DMS 273 treated with DMSO at 0.1 percent for 48 hours (cell line): ENCODE measurements around the gene TPM1.

Experiments
- DNase-seq: peaks from one replicate; lab custom pipeline; 2025; lab: John Stamatoyannopoulos, UW

The TPM1 gene

GRCh38 chr15:63057468-63058345 is 15.2 kb downstream of the TPM1 start:
- no peak for DNase-seq

- no peak for DNase-seq
Measured at GRCh38 chr15:63059075-63059474, 16.5 kb downstream of the TPM1 start.

DNA sequence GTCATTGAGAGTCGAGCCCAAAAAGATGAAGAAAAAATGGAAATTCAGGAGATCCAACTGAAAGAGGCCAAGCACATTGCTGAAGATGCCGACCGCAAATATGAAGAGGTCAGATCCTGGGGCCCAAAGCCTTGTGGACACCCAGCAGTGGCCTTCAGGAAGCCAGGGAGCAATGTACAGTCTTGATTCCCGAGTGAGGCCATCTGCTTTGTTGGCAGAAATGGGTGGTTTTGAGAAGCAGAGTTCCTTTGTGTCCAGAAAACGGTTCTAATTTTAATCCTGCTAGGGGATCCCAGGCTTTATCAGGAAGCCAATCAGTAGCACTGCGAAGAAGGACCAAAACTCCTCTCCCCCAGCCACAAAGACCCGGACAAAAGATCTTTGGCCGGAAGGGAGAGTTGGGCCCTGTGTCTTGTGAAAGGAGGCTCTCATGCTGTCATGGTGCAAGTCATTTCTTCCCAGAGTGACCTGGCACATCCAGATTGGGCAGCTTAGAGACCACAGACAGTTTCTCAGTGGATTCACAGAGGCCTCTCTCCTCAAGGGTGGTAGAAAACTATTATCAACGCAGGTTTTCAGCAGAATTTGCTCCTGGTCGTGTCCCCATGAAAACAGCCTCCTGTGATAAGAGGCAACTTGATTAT is 17.1 kb downstream of the TPM1 start:
- DNase-seq, result no peak

GRCh38 chr15:63060699-63061098 is 18.2 kb downstream of the TPM1 start:
- no peak for DNase-seq

- peak; percentile 7 for DNase-seq
Measured at GRCh38 chr15:63061975-63062374, 19.4 kb downstream of the TPM1 start.

DNA sequence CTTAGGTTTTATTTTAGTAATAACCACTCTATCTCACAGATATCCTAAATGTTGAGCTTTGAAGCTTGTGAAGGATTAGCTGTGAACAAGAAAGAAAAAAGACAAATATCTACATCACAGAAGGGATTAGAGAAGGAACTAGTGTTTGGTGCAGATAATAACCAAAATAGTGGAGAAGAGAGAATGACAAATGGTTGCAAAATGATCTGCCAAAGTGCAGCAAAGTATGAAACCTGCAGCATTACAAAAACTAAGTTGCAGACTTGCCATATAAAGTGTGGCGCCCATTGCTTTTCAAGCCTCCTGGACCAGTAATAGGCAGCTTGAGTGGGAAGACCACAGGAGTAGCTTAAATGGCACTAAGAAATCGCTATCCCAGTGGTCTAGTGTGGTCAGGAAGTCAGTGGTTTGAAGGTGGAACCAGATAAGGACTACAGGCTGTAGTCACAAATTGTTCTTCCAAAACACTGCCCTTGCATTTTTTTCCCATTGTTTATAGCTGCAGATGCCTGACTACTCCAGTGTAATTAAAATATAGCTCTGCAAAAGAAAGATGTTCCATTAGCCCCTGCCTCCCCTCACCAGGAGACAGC is 20.7 kb downstream of the TPM1 start:
- no peak for DNase-seq

GRCh38 chr15:63063877-63064409 is 21.4 kb downstream of the TPM1 start:
- DNase-seq, result no peak

GRCh38 chr15:63065262-63066221 is 23.0 kb downstream of the TPM1 start:
- no peak for DNase-seq

DNA sequence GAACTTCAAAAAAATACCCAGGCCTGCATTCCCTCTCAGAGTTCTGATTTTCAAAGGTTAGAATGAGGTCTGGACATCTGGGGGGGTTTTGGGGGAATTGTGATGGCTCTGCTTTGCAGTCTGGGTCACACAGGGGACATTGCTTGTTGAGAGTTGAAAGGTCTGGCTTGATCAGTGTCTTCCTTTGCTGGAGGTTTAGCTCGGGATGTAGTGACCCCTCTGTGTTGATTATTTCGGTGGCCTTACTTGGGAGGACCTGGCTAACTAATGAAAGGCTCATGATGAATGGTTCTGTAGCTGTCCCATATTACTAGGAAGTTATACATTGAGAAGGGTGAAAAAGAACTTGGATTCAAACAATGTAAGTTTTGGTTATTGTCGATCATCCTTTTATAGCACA is 23.7 kb downstream of the TPM1 start:
- DNase-seq, result no peak

- DNase-seq, result no peak
Measured at GRCh38 chr15:63067306-63067705, 24.8 kb downstream of the TPM1 start.

GRCh38 chr15:63067976-63068743 is 25.6 kb downstream of the TPM1 start:
- no peak for DNase-seq

DNA sequence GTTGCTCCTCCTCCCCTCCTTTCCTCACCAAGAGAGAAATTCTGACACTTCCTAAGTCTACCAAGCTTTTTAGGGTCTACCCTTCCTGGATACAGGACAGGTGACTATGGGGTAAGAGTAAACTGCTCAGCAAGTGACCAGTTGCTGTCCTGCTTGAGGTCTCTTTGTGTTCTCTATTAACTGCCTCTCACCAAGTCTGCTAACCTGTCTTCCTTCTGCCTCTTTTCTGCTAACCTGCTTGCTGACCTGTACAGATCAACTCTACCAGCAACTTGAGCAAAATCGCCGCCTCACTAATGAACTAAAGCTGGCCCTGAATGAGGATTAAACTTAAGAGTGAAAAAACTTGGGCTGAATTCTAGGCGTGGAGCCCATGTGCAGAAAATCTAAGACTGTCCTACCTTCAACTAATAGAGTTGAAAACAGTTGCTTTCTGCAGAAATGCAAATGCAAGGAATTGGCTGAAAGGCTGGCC is 27.1 kb downstream of the TPM1 start:
- DNase-seq, result no peak

DNA sequence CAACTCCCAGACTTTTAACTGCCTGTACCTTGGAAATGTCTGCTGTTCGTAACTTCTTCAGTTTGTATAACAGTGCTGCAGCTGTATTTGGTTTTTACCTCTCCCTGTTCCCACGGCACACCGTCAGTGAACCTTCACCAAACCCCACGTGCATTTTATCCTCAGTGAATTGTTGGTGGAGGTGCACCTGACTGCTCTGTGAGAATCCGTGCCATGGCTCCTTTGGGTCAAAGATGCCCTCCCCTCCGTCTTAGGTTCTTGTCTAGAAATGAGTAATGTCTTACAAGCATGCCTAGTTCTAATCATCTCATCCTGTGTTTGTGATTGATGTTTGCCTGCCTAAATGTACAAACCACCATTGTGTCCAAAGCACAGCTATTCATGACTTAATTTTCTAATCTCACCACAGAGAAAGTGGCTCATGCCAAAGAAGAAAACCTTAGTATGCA is 28.2 kb downstream of the TPM1 start:
- DNase-seq, result no peak

- no peak for DNase-seq
Measured at GRCh38 chr15:63071288-63071909, 28.9 kb downstream of the TPM1 start.

DNA sequence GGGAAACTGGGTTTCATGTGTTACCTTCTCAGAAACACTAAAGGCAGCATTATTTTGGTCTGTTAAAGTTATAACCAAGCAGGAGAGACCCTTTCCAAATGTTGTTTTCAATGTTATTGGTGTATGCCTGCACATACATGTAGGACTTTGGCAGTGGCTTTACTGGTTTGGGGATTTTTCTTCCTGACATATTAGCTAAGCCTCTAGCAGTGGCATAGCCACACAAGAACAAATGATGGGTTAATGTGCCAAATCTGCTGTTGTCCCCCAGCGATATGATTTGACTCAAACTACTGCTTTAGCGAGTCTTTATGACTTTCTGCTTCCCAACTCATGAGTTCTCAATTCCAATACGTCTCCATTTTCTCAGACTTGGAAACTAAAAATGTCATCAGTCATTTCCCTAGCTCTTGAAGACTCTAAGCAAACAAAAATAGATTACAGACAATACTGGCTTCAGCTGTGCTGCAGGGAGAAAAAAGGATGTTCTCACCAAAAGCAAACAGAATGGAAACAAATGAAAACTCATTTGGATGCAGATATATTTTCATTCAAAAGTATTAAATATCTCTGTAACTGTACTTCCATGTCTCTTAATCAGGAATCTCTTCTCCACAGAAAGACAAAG is 29.6 kb downstream of the TPM1 start:
- no peak for DNase-seq

DNA sequence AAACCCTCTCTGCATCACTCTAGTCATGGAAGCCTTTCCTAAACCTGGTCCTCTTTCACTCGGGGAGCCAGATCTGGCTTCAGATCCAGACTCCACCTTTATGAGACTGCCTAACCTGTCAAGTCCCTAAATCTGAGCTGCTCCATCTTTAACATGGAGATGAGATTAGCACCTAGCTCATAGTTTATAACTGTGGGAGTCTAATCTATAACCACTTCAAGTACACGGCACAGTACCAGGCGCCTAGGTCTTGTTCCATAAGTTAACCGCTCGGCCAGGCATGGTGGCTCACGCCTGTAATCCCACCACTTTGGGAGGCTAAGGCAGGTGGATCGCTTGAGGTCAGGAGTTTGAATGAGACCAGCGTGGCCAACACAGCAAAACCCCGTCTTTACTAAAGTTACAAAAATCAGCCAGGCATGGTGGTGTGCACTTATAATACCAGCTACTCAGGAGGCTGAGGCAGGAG is 30.3 kb downstream of the TPM1 start:
- no peak for DNase-seq

GRCh38 chr15:63073497-63074172 is 31.1 kb downstream of the TPM1 start:
- DNase-seq, result no peak

DNA sequence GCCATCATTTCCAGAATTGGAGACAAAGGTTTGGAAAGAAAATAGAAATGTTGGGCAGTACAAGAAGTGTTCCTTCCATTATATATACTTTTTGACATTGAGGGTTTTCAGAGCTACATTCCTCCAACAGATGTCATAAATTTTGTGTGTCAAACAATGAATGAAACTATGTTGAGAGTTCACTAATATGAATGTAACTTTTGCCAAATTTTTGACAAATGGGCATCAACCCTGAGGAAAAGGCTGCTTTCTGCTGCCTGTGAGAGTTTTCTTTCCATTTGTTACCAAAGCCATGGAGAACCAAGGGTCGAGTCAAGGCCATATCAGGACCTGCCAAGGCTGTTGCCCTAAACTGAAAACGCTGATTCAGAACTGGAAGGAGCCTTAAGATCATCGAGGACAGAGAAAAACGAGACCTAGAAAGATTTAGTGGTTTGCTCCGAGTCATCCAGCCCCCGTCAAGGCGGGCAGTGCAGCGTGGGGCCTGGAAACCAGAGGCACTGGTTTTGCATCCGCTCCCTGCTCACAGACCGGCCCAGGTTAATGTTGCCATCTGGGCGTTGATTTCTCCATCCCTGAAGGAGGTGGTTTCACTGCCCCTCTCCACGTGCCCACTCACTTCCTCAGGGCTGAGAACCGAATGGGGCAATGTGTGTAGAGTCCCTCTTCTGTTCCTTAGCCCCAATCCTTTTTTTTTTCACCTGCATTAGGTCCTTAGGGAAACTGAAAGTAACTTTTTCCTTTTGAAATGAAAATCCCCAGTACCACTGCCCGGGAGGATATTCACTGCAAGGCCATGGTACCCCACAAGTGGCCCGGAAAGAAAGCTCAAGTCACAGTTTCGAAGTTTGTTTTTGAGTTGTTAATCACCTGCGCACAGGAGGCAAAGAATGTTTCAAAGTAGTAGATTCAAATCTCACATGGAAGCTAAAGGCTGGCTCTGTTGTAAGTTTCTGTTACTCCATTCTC is 32.8 kb downstream of the TPM1 start:
- DNase-seq, result no peak
